IPS DF 4.7 (cell line): ENCODE results near the gene ANKRD17.
"Not testable (repeated sequence)": the region's sequence is repeated elsewhere in the genome, so short reads cannot be mapped to it uniquely, and the experiment has no call there.

Experiments used
- DNase-seq: peaks from one replicate; pipeline ENCODE4 v3.0.0-alpha.2; 2013; ENCODE audit warnings: low spot score; ENCODE audit errors: extremely low read depth

Gene ANKRD17, protein sequence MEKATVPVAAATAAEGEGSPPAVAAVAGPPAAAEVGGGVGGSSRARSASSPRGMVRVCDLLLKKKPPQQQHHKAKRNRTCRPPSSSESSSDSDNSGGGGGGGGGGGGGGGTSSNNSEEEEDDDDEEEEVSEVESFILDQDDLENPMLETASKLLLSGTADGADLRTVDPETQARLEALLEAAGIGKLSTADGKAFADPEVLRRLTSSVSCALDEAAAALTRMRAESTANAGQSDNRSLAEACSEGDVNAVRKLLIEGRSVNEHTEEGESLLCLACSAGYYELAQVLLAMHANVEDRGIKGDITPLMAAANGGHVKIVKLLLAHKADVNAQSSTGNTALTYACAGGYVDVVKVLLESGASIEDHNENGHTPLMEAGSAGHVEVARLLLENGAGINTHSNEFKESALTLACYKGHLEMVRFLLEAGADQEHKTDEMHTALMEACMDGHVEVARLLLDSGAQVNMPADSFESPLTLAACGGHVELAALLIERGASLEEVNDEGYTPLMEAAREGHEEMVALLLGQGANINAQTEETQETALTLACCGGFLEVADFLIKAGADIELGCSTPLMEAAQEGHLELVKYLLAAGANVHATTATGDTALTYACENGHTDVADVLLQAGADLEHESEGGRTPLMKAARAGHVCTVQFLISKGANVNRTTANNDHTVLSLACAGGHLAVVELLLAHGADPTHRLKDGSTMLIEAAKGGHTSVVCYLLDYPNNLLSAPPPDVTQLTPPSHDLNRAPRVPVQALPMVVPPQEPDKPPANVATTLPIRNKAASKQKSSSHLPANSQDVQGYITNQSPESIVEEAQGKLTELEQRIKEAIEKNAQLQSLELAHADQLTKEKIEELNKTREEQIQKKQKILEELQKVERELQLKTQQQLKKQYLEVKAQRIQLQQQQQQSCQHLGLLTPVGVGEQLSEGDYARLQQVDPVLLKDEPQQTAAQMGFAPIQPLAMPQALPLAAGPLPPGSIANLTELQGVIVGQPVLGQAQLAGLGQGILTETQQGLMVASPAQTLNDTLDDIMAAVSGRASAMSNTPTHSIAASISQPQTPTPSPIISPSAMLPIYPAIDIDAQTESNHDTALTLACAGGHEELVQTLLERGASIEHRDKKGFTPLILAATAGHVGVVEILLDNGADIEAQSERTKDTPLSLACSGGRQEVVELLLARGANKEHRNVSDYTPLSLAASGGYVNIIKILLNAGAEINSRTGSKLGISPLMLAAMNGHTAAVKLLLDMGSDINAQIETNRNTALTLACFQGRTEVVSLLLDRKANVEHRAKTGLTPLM (N-terminal part only)

GRCh38 chr4:73258686-73259570, at the start of gene ANKRD17:
Gene ANKRD17, minus strand, starts transcription at chr4:73258798. Its CDS starts 130 bp downstream, at chr4:73258668.
- peak; percentile 71 for DNase-seq

DNA sequence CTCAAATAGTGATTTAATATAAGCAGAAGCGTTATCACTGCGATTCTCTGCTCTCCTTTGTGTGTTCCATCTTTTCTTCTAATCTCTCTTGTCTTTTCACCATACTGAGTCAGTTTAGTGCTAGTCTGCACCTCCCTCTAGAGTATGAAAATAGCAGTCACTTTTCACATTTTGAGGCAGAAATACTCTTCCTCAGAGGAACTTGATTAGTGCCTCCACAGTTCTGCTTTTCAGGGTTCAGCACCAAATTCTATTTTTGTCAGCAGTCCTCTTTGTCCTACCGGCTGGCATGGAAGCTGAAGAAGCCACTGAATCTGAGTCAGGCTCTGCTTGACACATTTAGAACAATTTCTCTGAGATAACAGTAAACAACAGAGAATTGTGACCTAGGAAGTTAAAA, 49.7 kb upstream of the ANKRD17 start:
- DNase-seq, result no peak

- DNase-seq, result no peak
Measured at GRCh38 chr4:73303711-73304110, 45.1 kb upstream of the ANKRD17 start.

DNA sequence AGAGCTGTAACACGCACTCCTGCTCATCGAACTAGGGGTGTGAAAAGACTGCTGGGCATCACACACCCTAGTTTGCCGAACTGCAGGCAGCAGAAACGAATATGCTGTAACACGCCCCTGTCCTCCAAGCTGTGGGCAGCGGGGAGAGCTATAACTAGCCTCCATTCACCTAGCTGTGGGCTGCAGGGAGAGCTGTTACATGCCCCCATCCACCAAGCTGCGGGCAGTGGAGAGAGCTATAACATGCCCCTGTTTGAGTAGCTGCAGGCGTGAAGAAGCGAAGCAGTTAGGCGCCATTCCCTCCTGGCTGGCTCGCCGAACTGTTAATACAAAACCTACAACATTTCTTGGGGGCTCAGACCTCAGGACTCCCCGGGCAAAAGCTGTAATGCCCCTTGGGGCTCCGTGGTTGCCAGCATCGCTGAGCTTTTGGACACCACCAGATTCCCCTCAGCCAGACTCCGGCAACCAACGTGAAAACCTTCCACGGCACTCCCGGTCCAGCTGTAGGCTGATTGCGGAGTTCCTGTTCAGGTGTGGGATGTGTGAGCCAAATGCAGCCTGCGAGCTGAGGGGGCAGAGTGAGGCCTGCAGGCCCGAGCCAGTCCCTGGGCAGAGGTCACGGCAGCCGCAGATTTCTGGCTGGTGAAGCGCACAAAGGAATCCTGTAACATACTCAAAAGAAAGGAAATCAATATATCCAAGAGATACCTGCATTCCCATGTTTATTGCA, 41.1 kb upstream of the ANKRD17 start:
- no peak for DNase-seq

DNA sequence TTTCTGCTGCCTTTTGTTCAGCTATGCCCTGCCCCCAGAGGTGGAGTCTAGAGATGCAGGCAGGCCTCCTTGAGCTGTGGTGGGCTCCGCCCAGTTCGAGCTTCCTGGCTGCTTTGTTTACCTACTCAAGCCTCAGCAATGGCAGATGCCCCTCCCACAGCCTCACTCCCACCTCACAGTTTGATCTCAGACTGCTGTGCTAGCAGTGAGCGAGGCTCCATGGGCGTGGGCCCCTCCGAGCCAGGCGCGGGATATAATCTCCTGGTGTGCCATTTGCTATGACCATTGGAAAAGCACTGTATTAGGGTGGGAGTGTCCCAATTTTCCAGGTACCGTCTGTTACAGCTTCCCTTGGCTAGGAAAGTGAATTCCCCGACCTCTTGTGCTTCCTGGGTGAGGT, 34.1 kb upstream of the ANKRD17 start:
- not testable (repeated sequence) for DNase-seq

DNA sequence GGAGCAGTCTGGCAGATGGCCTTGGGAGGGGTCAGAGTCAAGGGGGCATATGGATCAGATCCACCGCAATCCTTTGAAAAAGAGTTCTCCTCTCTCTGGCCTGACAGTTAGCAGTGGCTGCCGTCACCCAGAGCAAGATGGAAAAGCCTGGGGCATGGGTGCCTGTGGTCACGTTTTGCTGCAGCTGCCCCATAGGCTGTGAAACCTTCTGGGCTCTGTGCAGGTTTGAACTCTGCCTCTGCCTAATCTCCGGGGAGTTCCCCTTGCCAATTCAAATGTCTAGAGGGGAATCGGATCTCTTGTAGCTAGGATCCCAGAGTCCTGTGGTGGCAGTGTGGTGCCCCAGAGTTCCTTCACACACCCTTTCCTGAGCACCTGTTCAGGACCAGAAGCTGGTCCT, 23.4 kb upstream of the ANKRD17 start:
- DNase-seq, result no peak

GRCh38 chr4:73281396-73281795, 22.8 kb upstream of the ANKRD17 start:
- DNase-seq, result no peak

- no peak for DNase-seq
Measured at GRCh38 chr4:73277201-73277600, 18.6 kb upstream of the ANKRD17 start.

GRCh38 chr4:73275318-73275654, 16.7 kb upstream of the ANKRD17 start:
- no peak for DNase-seq

DNA sequence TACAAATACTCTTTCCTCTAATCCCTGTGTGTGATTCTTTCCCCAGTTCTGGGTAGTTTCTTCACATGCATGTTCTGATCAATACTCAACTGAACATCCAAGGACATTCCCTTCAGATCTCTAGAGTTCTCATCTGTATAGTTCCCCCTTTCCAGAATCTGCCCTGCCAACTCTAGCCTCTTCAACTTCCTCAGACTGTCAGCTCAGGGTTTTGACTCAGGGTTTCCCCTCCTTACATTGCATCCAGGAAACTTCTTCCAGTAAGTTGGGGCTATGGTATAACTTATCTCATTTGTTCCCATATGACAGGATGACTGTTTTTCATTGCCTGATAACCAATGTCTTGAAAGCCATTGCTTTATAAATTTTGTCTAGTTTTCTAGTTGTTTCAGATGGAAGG, 14.2 kb upstream of the ANKRD17 start:
- no peak for DNase-seq

DNA sequence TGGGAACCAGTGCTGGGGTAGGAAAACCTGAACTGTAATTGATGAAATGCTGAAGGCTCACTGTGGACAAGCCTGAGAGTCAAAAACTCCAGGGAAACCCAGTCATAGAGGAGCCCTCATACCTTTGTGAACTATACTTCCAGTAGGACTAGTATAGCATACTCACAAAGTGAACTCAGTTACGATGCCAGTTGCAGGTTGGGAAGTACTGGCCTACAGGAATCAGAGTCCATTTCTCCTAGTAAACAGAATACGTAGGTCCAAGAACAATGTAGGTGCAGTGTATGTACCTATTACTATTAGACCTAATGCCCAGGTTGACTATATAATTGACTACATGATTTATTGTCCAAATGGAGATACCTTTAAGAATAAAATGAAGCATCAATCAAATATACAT, 8.5 kb upstream of the ANKRD17 start:
- DNase-seq, result no peak

- no peak for DNase-seq
Measured at GRCh38 chr4:73259571-73260090, 1.0 kb upstream of the ANKRD17 start.

DNA sequence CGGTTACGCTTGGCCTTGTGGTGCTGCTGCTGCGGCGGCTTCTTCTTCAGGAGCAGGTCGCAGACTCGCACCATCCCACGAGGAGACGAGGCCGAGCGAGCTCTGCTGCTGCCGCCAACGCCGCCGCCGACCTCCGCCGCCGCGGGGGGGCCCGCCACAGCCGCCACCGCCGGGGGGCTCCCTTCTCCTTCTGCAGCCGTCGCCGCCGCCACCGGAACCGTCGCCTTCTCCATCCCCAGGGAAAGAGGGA, 237 bp downstream of the ANKRD17 start:
- no peak for DNase-seq

GRCh38 chr4:73257651-73258435, 755 bp downstream of the ANKRD17 start:
- no peak for DNase-seq

GRCh38 chr4:73257234-73257633, 1.4 kb downstream of the ANKRD17 start:
- DNase-seq, result no peak

- not testable (repeated sequence) for DNase-seq
Measured at GRCh38 chr4:73255847-73256246, 2.8 kb downstream of the ANKRD17 start.

DNA sequence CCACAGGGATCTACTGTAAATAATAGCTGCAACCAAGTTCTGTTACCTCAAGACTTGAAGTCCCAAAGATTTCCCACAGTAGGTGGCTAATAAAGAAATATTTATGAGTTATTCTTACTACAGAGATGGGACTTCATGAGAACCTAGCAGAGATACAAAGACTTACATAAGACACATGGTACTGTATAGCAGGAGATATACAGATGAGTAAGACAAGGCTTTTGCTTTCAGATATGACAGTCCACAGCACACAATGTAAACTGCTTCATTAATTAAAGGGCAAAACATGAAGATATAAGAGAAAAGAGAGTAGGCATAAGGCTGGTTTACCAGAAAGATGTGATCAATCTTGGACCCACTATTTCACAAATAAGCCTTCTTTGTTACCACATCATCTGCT, 6.6 kb downstream of the ANKRD17 start:
- no peak for DNase-seq

DNA sequence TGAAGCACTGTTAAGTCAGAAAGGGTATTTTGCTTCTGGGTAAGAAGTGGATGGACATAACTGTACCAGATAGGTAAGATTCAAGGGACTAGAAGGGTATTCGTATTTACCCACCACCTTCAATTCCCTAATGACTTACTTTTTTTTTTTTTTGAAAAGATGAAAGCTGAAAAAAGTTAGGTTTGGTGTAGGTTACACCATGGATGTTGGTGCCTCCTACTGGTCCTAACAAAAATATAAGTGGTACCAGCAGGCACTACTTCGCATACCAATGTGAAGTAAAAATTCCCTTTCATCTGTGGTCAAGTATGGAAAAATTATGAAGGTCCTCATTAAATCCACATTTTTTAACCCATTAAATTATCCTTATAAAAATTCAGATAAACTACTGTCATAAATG, 7.2 kb downstream of the ANKRD17 start:
- DNase-seq, result no peak

GRCh38 chr4:73250642-73251041, 8.0 kb downstream of the ANKRD17 start:
- DNase-seq, result no peak
